Measurements from ENCODE around the gene TMEM39B.
"Not testable (repeated sequence)": the region's sequence is repeated elsewhere in the genome, so short reads cannot be mapped to it uniquely, and the experiment has no call there.

- TF ChIP-seq CTCF, POLR2A (IDR thresholded peaks at IDR 0.05): not testable (repeated sequence)
These were observed 13.6 kb downstream of the TMEM39B start for GRCh38 chr1:32086381-32086780.

Data from uterus (tissue), 2 donors.